ENCODE results near the gene SCARB1. TPM values are rescaled to one million over a fixed set of nuclear protein-coding genes. Genes with fewer than 3 reads are reported as not detected.
"Not testable (repeated sequence)": the region's sequence is repeated elsewhere in the genome, so short reads cannot be mapped to it uniquely, and the experiment has no call there.

The SCARB1 gene
- total RNA-seq, 1 experiment from 2014 or later = 31.3 TPM

DNA sequence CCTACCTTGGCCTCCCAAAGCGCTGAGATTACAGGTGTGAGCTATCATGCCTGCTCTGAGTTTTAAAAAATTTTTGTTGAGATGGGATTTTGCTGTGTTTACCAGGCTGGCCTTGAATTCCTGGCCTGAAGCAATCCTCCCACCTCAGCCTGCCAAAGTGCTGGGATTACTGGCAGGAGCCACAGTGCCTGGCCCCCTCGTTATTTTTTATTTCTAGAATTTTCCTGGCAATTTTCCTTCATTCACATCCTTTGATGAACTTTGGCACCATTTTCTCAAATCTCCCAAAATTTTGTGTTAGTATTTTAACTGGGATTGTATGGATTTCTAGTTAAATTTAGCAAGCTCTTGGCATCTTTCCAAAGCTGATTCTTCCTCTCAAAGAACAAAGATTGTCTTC is 24.6 kb upstream of the SCARB1 start:
- Mint-ChIP-seq H3K36me3 (ENCODE audit: insufficient read depth in 1 of 3, low read depth in 3 of 3) (no peaks in the 10 kb centered on the region), H3K4me1 (peaks cover 19% of the 10 kb centered on the region in 2 experiments), H3K9me3 (no peaks in the 10 kb centered on the region; a peak in 1 of 5 replicates), H3K4me3 (no peak overlapping the region), H3K27me3 (ENCODE audit: low read depth) (no peaks in the 10 kb centered on the region), H3K27ac (no peak overlapping the region)
- no peak overlapping the region for H3K56ac ChIP-seq (ENCODE audit: insufficient read length, low read depth, low read length)
- H3K14ac ChIP-seq (ENCODE audit: insufficient read depth, low read length) = no peak overlapping the region
- no peak overlapping the region for H2AK5ac ChIP-seq (ENCODE audit: insufficient read length, low read length)
- no peaks in the 10 kb centered on the region for H3K9me3 ChIP-seq (ENCODE audit: control insufficient read depth, low read depth, low read length)
- H3K79me1 ChIP-seq (ENCODE audit: insufficient read depth, low read depth, low read length, poor library complexity, severe bottlenecking) = no peaks in the 10 kb centered on the region
- H2BK20ac ChIP-seq (ENCODE audit: low read depth, low read length, poor library complexity, severe bottlenecking) = no peak overlapping the region
- H3K4me1 ChIP-seq (ENCODE audit: insufficient read depth, low read length) = peaks cover 4% of the 10 kb centered on the region; the same call in 1 of the 2 replicates
- H3K4ac ChIP-seq (ENCODE audit: low read depth, low read length) = no peak overlapping the region
- no peak overlapping the region for H2BK5ac ChIP-seq (ENCODE audit: insufficient read length, low read length)
- no CpG with 5 or more reads among the region's 2 CpGs for WGBS (ENCODE audit: extremely low coverage, insufficient read length, low lambda C conversion rate)
- H4K5ac ChIP-seq (ENCODE audit: insufficient read length, low read depth, low read length) = no peak overlapping the region
- no peak overlapping the region for H3K4me2 ChIP-seq (ENCODE audit: insufficient read depth, insufficient read length, low read length)
- H2BK12ac ChIP-seq (ENCODE audit: insufficient read length, low read depth, low read length) = no peak overlapping the region
- no peak for DNase-seq
- no peak overlapping the region for H3K9ac ChIP-seq (ENCODE audit: extremely low read depth, insufficient read length, low read length)
- no peaks in the 10 kb centered on the region for H3K27me3 ChIP-seq (ENCODE audit: insufficient read depth, low read length)
- H4K91ac ChIP-seq (ENCODE audit: insufficient read length, low read depth, low read length) = no peak overlapping the region
- no peaks in the 10 kb centered on the region for H3K23me2 ChIP-seq (ENCODE audit: insufficient read length, low read depth, low read length, poor library complexity, severe bottlenecking)
- H4K20me1 ChIP-seq (ENCODE audit: control insufficient read depth, insufficient read depth, insufficient read length) = no peaks in the 10 kb centered on the region
- no peak overlapping the region for H3K27ac ChIP-seq (ENCODE audit: insufficient read length, low read depth, low read length)
- H3T11ph ChIP-seq (ENCODE audit: low read length) = no peak overlapping the region
- no peak overlapping the region for H3K18ac ChIP-seq (ENCODE audit: insufficient read length, low read depth, low read length)
- no peak overlapping the region for H3K23ac ChIP-seq (ENCODE audit: insufficient read length, low read depth, low read length)
- no peak overlapping the region for H2BK120ac ChIP-seq (ENCODE audit: low read depth, low read length, poor library complexity, severe bottlenecking)
- no peak overlapping the region for H2AFZ ChIP-seq (ENCODE audit: low read length)
- TF ChIP-seq, protein P1, sequence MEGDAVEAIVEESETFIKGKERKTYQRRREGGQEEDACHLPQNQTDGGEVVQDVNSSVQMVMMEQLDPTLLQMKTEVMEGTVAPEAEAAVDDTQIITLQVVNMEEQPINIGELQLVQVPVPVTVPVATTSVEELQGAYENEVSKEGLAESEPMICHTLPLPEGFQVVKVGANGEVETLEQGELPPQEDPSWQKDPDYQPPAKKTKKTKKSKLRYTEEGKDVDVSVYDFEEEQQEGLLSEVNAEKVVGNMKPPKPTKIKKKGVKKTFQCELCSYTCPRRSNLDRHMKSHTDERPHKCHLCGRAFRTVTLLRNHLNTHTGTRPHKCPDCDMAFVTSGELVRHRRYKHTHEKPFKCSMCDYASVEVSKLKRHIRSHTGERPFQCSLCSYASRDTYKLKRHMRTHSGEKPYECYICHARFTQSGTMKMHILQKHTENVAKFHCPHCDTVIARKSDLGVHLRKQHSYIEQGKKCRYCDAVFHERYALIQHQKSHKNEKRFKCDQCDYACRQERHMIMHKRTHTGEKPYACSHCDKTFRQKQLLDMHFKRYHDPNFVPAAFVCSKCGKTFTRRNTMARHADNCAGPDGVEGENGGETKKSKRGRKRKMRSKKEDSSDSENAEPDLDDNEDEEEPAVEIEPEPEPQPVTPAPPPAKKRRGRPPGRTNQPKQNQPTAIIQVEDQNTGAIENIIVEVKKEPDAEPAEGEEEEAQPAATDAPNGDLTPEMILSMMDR (conservative IDR thresholded peaks at IDR 0.05) = no peak
- no peak overlapping the region for H4K8ac ChIP-seq (replicated peaks; ENCODE audit: insufficient read length, low read depth, low read length)
- no peaks in the 10 kb centered on the region for H3K79me2 ChIP-seq (ENCODE audit: insufficient read depth, low read length)
- no peak overlapping the region for H2BK15ac ChIP-seq (ENCODE audit: low read depth, low read length)

DNA sequence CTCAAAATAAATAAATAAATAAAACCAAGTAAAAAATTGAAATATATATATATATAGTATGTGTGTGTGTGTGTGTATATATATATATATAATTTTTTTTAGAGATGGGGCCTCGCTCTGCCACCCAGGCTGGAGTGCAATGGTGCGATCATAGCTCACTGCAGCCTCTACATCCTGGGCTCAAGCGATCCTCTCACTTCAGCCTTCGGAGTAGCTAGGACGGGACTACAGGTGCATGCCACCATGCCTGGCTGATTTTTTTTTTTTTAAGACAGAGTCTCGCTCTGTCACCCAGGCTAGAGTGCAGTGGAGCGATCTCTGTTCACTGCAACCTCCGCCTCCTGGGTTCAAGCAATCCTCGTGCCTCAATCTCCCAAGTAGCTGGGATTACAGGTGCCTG is 24.1 kb upstream of the SCARB1 start:
- not testable (repeated sequence) for H2BK20ac ChIP-seq (ENCODE audit: low read depth, low read length, poor library complexity, severe bottlenecking); H3K27ac Mint-ChIP-seq; H3K4me2 ChIP-seq (ENCODE audit: insufficient read depth, insufficient read length, low read length); H3K23me2 ChIP-seq (ENCODE audit: insufficient read length, low read depth, low read length, poor library complexity, severe bottlenecking); H3K27me3 ChIP-seq (ENCODE audit: insufficient read depth, low read length); H3K79me2 ChIP-seq (ENCODE audit: insufficient read depth, low read length); H3T11ph ChIP-seq (ENCODE audit: low read length); DNase-seq; H3K27me3 Mint-ChIP-seq (ENCODE audit: low read depth); H3K4me3 Mint-ChIP-seq; H3K14ac ChIP-seq (ENCODE audit: insufficient read depth, low read length); H3K36me3 Mint-ChIP-seq (ENCODE audit: insufficient read depth in 1 of 3, low read depth in 3 of 3); H3K9me3 Mint-ChIP-seq; H3K56ac ChIP-seq (ENCODE audit: insufficient read length, low read depth, low read length); H3K27ac ChIP-seq (ENCODE audit: insufficient read length, low read depth, low read length); H2AK5ac ChIP-seq (ENCODE audit: insufficient read length, low read length); H2AFZ ChIP-seq (ENCODE audit: low read length); H2BK5ac ChIP-seq (ENCODE audit: insufficient read length, low read length); H3K18ac ChIP-seq (ENCODE audit: insufficient read length, low read depth, low read length); H4K8ac ChIP-seq (replicated peaks; ENCODE audit: insufficient read length, low read depth, low read length); H3K23ac ChIP-seq (ENCODE audit: insufficient read length, low read depth, low read length); H3K9me3 ChIP-seq (ENCODE audit: control insufficient read depth, low read depth, low read length); H3K4me1 ChIP-seq (ENCODE audit: insufficient read depth, low read length); H3K4ac ChIP-seq (ENCODE audit: low read depth, low read length); H4K91ac ChIP-seq (ENCODE audit: insufficient read length, low read depth, low read length); H4K5ac ChIP-seq (ENCODE audit: insufficient read length, low read depth, low read length); H2BK15ac ChIP-seq (ENCODE audit: low read depth, low read length); H3K79me1 ChIP-seq (ENCODE audit: insufficient read depth, low read depth, low read length, poor library complexity, severe bottlenecking); H2BK12ac ChIP-seq (ENCODE audit: insufficient read length, low read depth, low read length); H4K20me1 ChIP-seq (ENCODE audit: control insufficient read depth, insufficient read depth, insufficient read length); H2BK120ac ChIP-seq (ENCODE audit: low read depth, low read length, poor library complexity, severe bottlenecking); H3K9ac ChIP-seq (ENCODE audit: extremely low read depth, insufficient read length, low read length)
- no CpG with 5 or more reads among the region's 9 CpGs for WGBS (ENCODE audit: extremely low coverage, insufficient read length, low lambda C conversion rate)
- H3K4me1 Mint-ChIP-seq = peaks cover 22 to 24% of the 10 kb centered on the region in 2 experiments
